RWPE1 (cell line): ENCODE results near the gene GTF3C2.
A peak's percentile ranks its signal among the peaks of the same experiment; 100 is the strongest.

ENCODE experiments used
- CTCF ChIA-PET: fragments of 350-600 bp; sonication (Branson Sonifier 250); formaldehyde crosslinking; extraction: SDS; loops from one replicate; lab custom pipeline; 2021; lab: Yijun Ruan, JAX
- POLR2A ChIA-PET: fragments of 400-600 bp; formaldehyde crosslinking; extraction: SDS; loops from one replicate; lab custom pipeline; 2020; ENCODE audit warnings: antibody characterized with exemption; ENCODE audit not compliant: low non-redundant PET; lab: Yijun Ruan, JAX
- DNase-seq: peaks from one replicate; pipeline ENCODE4 v3.0.0; 2012; ENCODE audit warnings: low spot score
- H3K27ac ChIP-seq: fragments of 450-650 bp; 2 replicates; pipeline ENCODE4 v1.5.1; 2017
- CTCF ChIP-seq: fragments of 450-650 bp; conservative IDR thresholded peaks from 2 replicates; pipeline ENCODE4 v1.5.1; 2017; ENCODE audit warnings: low read depth, mild to moderate bottlenecking

The GTF3C2 gene

DNA sequence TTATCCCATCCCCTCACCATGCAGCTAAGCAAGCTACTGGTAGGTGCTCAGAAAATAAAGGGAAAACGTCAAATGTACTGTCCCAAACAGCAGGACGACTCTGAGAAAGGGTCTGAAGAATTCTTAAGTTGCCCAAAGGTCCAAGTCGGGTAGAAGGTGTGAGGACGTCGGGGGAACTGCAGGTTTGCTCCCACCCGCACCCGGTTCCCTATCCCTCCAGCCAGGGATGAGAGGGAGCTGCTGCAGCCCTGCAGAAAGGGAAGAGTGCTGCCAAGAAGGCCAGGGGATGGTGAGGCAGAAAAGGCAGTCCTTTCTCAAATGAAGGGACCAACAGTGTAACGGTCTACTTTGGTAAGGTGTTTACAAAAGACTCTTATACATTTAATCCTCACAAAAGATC is 41.4 kb downstream of the GTF3C2 start:
- H3K27ac ChIP-seq: no peak overlapping the region
- TF ChIP-seq CTCF: no peak
- ChIA-PET CTCF (no interaction called here), POLR2A (no interaction called here)
- DNase-seq: no peak

DNA sequence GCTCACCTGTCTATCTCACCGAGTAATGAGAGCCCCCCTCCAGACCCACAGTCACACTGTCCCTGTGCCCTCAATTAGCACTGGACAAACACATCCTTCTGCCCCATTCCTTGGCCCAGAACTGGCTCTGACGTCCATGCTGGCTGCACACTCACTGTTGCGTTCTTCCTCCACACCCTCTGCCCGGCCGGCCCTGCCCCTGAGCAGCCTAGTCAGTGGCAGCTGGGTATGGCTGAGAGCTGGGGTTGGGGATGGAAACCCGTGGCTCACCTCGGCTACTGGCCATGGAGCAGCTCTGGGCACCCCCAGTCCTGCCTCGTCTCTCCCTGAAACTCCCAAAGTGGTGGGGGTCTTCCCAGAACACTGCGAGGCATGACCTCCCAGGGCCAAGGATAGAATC is 41.9 kb downstream of the GTF3C2 start:
- no peak for TF ChIP-seq CTCF
- ChIA-PET POLR2A (interaction anchor here (0.6 kb wide), 1 partner anchor 32 kb away, joined by 3 read pairs; no protein-coding TSS in a partner anchor), CTCF (interaction anchor here (0.6 kb wide), 1 partner anchor 31 kb away, joined by 3 read pairs; no protein-coding TSS in a partner anchor)

GRCh38 chr2:27313882-27314645 is 42.5 kb downstream of the GTF3C2 start:
- CTCF ChIA-PET: interaction anchor here (0.5 to 0.6 kb wide), 3 partner anchors 31 to 102 kb away, joined by 3 to 4 read pairs (median 3); partner anchors contain the start of genes ATRAID and SLC5A6
- no peak for TF ChIP-seq CTCF
- no peak overlapping the region for H3K27ac ChIP-seq
- POLR2A ChIA-PET: interaction anchor here (0.6 kb wide), 1 partner anchor 31 kb away, joined by 3 read pairs; no protein-coding TSS in a partner anchor
- no peak for DNase-seq

More for the DNA sequence above, 41.9 kb downstream of the GTF3C2 start:
- DNase-seq: no peak
- no peak overlapping the region for H3K27ac ChIP-seq

DNA sequence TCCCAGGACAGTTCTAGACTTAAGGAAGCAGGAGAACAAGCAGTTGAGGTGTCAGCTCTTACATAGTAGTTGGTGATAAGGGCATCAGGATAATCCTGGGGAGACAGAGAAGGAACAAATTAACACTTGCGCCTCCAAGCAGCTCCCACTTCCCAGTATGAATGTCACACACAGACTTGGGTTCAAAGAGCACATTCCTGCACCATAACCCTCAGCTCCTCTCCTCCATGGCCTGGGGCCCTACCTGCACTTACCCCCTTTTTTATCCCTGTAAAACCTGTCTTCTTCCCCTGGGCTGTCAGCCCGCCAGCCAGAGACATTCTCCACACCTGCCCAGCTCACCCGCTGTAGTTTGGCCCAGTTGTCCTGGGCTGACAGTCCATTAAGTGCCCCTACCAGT is 44.4 kb downstream of the GTF3C2 start:
- no peak for DNase-seq
- no peak for TF ChIP-seq CTCF
- no peak overlapping the region for H3K27ac ChIP-seq
- ChIA-PET CTCF (interaction anchor here (0.7 to 1.3 kb wide), 4 partner anchors 9 to 32 kb away, joined by 3 to 5 read pairs (median 4); partner anchors contain the start of gene MPV17), POLR2A (no interaction called here)

DNA sequence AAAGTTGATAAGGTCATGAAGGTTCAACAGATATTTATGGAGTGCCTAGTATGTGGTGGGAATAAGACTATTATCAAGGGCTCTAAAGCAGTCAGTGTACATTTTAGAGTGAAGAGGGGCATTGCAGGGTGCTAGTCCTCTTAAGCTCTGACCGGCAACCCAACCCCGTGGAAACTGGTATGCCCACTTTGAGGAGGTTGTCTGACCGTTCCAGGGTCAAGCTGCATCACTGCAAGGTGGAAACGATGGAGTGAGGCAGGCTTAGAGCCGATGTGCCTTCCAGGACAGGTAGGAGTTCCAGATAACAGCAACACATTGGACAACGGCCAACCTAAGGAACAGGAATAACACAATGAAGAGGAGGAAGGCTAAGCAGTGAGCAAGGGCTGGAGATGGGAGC is 46.9 kb downstream of the GTF3C2 start:
- H3K27ac ChIP-seq: no peak overlapping the region
- no peak for DNase-seq
- no peak for TF ChIP-seq CTCF
- POLR2A ChIA-PET: interaction anchor here (0.7 kb wide), 1 partner anchor 111 kb away, joined by 3 read pairs; no protein-coding TSS in a partner anchor
- CTCF ChIA-PET: no interaction called here

DNA sequence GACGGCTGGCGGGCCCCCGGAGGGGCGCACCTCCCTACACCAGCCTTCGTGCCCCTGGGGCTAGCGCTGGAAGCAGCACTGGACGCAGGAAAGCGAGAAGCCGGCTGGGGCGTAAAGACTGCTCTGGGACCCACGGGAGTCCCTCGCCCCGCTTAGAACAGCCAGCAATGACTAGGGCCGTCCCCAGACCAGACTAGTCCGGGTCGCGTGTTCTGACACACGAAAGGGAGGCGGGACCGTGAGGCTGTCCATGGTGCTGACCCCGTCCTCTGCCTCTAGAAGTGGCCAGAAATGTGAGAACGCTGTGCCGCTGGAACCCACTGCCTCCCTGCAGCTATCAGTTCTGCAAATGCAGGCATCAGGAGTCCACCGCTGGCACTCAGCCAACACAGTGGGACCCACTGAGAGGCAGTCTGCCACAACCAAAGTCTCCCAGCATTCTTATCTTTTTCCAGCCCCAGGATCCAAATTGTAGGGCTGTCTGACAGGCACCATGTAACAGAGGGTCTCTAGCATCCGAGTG is 48.1 kb downstream of the GTF3C2 start, which contains the start of gene UCN:
UCN (minus strand) TSS at position 87 of the 523 bp plus-strand sequence. CDS start 550 bp downstream, outside the sequence.
- POLR2A ChIA-PET: interaction anchor here (0.7 kb wide), 1 partner anchor 175 kb away, joined by 3 read pairs; no protein-coding TSS in a partner anchor
- CTCF ChIA-PET: interaction anchor here (0.6 to 0.8 kb wide), 2 partner anchors 9 to 138 kb away, joined by 4 to 6 read pairs; no protein-coding TSS in a partner anchor
- H3K27ac ChIP-seq: no peak within 1 kb of the TSS
- no peak for TF ChIP-seq CTCF
- peak; percentile 38 for DNase-seq
